ENCODE measurements around the gene R3HDM1.
"Not testable (repeated sequence)": the region's sequence is repeated elsewhere in the genome, so short reads cannot be mapped to it uniquely, and the experiment has no call there.

The R3HDM1 gene

GRCh38 chr2:135531231-135532197 is at the start of gene R3HDM1:
Gene R3HDM1, plus strand, starts transcription at chr2:135531484. Its CDS starts 73,362 bp downstream, at chr2:135604846.
- peak; percentile 92 for DNase-seq

GRCh38 chr2:135485441-135485840 is 45.8 kb upstream of the R3HDM1 start:
- DNase-seq: no peak

- DNase-seq: no peak
These were observed 40.9 kb upstream of the R3HDM1 start for GRCh38 chr2:135490376-135490775.

GRCh38 chr2:135494503-135494902 is 36.8 kb upstream of the R3HDM1 start:
- DNase-seq: no peak

- no peak for DNase-seq
These were observed 36.4 kb upstream of the R3HDM1 start for GRCh38 chr2:135494917-135495316.

GRCh38 chr2:135498588-135498987 is 32.7 kb upstream of the R3HDM1 start:
- DNase-seq: not testable (repeated sequence)

GRCh38 chr2:135504811-135505210 is 26.5 kb upstream of the R3HDM1 start:
- no peak for DNase-seq

GRCh38 chr2:135510577-135510976 is 20.7 kb upstream of the R3HDM1 start:
- no peak for DNase-seq

GRCh38 chr2:135512099-135512498 is 19.2 kb upstream of the R3HDM1 start:
- DNase-seq: no peak

- no peak for DNase-seq
These were observed 5.5 kb upstream of the R3HDM1 start for GRCh38 chr2:135525786-135526185.

GRCh38 chr2:135528006-135528405 is 3.3 kb upstream of the R3HDM1 start:
- no peak for DNase-seq

GRCh38 chr2:135530313-135531230 is 712 bp upstream of the R3HDM1 start, which contains the start of gene ZRANB3:
Gene ZRANB3, minus strand, starts transcription at chr2:135531218.
- DNase-seq: peak; percentile 88

GRCh38 chr2:135532581-135532980 is 1.3 kb downstream of the R3HDM1 start:
- DNase-seq: no peak

GRCh38 chr2:135533545-135533944 is 2.3 kb downstream of the R3HDM1 start:
- not testable (repeated sequence) for DNase-seq

- DNase-seq: no peak
These were observed 15.2 kb downstream of the R3HDM1 start for GRCh38 chr2:135546436-135546835.

- no peak for DNase-seq
These were observed 16.0 kb downstream of the R3HDM1 start for GRCh38 chr2:135547311-135547710.

- DNase-seq: no peak
These were observed 20.1 kb downstream of the R3HDM1 start for GRCh38 chr2:135551356-135551755.

- DNase-seq: no peak
These were observed 21.6 kb downstream of the R3HDM1 start for GRCh38 chr2:135552887-135553286.

GRCh38 chr2:135555311-135555710 is 24.0 kb downstream of the R3HDM1 start:
- no peak for DNase-seq

- no peak for DNase-seq
These were observed 26.2 kb downstream of the R3HDM1 start for GRCh38 chr2:135557530-135557929.

GRCh38 chr2:135561925-135562324 is 30.6 kb downstream of the R3HDM1 start:
- no peak for DNase-seq

GRCh38 chr2:135563793-135564192 is 32.5 kb downstream of the R3HDM1 start:
- peak; percentile 50 for DNase-seq

- DNase-seq: no peak
These were observed 39.6 kb downstream of the R3HDM1 start for GRCh38 chr2:135570884-135571283.

All from activated CD8-positive, alpha-beta memory T cell treated with anti-CD3 and anti-CD28 coated beads, Interleukin-2, amount 50 U/mL, for 48 hours (primary cell).